Peyer's patch (tissue), 4 donors: Measurements from ENCODE around the gene TPTE2. TPM values are rescaled to one million over a fixed set of nuclear protein-coding genes. Genes with fewer than 3 reads are reported as not detected.
"Not testable (repeated sequence)": the region's sequence is repeated elsewhere in the genome, so short reads cannot be mapped to it uniquely, and the experiment has no call there.

Experiments used
- DNase-seq, 3 donors: peaks; one replicate each; pipeline ENCODE4 v3.0.0-alpha.2; 2017 to 2019
- H3K27ac ChIP-seq, 4 donors: fragments of 200-600 bp; sonication (generic); one replicate each; pipeline ENCODE4 v1.5.1; 2016 to 2019
- H3K27me3 ChIP-seq, 2 donors: fragments of 200-600 bp; sonication (generic); one replicate each; pipeline ENCODE4 v1.5.1; 2019
- H3K36me3 ChIP-seq, 3 donors: fragments of 200-600 bp; sonication (generic); one replicate each; pipeline ENCODE4 v1.5.1; 2016 to 2019
- H3K4me1 ChIP-seq, 4 donors: fragments of 200-600 bp; sonication (generic); one replicate each; pipeline ENCODE4 v1.5.1; 2016 to 2019
- H3K4me3 ChIP-seq, 4 donors: fragments of 200-600 bp; sonication (generic); 1 replicate in 3 of 4; 2 replicates in 1 of 4; pipeline ENCODE4 v1.5.1; 2016 to 2019; ENCODE audit warnings: mild to moderate bottlenecking in 1 of 4
- H3K9me3 ChIP-seq, 4 donors: fragments of 200-600 bp; sonication (generic); one replicate each; pipeline ENCODE4 v1.5.1; 2016 to 2019; ENCODE audit warnings: mild to moderate bottlenecking in 1 of 4
- CTCF ChIP-seq, 6 experiments: fragments of 450-650 bp in 4 of 6; fragments of 200-600 bp in 2 of 6; sonication (generic) in 1 of 6; IDR thresholded peaks; one replicate each; pipeline ENCODE4 v1.5.1; 2017 to 2019; ENCODE audit warnings: antibody characterized with exemption in 6 of 6, mild to moderate bottlenecking in 3 of 6, moderate library complexity in 1 of 6
- POLR2A ChIP-seq, 2 donors: fragments of 450-650 bp; IDR thresholded peaks; one replicate each; pipeline ENCODE4 v1.5.1; 2017; ENCODE audit warnings: antibody characterized with exemption in 2 of 2, mild to moderate bottlenecking in 2 of 2, moderate library complexity in 2 of 2
- total RNA-seq, 4 donors: library from RNA; depleted of rRNA; stranded (reverse); fragments of >200 nt; gene quantifications; one replicate each; pipeline ENCODE4 v1.1.0, GENCODE V29; 2016

Gene TPTE2
- total RNA-seq, 4 donors from 2014 or later, result not detected

GRCh38 chr13:19549245-19549644 is 12.1 kb downstream of the TPTE2 start:
- H3K4me3 ChIP-seq, H3K4me1 ChIP-seq, H3K27ac ChIP-seq, H3K9me3 ChIP-seq, H3K36me3 ChIP-seq, H3K27me3 ChIP-seq, DNase-seq: not testable (repeated sequence)

DNA sequence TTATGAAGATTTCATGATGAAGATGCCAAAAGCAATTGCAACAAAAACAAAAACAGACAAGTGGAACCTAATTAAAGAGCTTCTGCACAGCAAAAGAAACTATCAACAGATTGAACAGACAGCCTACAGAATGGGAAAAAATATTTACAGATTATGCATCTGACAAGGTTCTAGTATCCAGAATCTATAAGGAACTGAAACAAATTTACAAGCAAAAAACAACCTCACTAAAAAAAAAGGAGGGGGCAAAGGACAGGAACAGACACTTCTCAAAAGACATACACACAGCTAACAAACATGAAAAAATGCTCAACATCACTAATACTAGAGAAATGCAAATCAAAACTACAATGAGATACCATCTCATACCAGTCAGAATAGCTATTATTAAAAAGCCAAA is 35.7 kb downstream of the TPTE2 start:
- H3K4me1 ChIP-seq, H3K4me3 ChIP-seq, DNase-seq, H3K36me3 ChIP-seq, H3K27ac ChIP-seq, H3K27me3 ChIP-seq, H3K9me3 ChIP-seq: not testable (repeated sequence)

DNA sequence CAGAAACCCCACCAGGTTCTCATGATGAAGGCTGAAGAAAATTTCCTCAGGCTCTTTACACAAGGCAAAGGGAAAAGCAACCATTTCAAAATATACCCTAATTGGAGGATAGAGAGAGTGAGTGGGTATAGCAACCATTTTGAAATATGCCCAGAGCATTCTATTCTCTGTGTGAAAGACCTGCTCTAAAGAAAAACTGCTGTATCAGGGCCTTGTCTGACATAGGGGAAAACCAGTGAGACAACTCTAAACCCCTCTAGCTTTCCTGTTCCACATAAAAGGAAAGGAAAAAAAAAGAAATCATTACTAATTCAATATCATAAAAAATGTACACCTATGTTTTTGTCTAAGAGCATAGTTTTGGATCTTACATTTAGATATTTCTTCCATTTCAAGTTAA is 42.3 kb downstream of the TPTE2 start:
- TF ChIP-seq POLR2A (IDR thresholded peaks at IDR 0.05) (no peak), CTCF (IDR thresholded peaks at IDR 0.05) (no peak)
- no peaks in the 10 kb centered on the region for H3K4me1 ChIP-seq
- no peak overlapping the region for H3K27ac ChIP-seq
- no peak overlapping the region for H3K4me3 ChIP-seq
- no peaks in the 10 kb centered on the region for H3K27me3 ChIP-seq
- H3K36me3 ChIP-seq, result no peaks in the 10 kb centered on the region
- DNase-seq, result no peak
- no peaks in the 10 kb centered on the region for H3K9me3 ChIP-seq

DNA sequence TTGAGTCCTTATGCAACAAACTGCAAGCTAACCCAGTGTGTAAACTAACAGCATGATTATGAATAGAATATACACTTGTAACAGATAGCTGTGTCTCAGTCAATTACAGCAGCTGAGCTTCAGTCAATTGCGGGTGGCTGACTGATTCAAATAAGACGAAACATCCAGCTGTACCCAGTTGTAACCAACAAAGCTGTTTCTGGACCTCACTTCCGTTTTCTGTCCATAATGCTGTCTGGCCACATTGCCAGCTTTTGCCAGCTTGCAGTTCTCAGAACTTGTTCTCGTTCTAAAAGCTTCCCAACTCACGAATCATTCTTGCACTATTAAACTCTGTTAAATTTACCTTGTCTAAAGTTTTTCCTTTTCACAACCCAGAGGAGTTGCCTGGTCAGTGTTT is 53.7 kb downstream of the TPTE2 start:
- not testable (repeated sequence) for H3K27ac ChIP-seq, H3K4me3 ChIP-seq, H3K36me3 ChIP-seq, H3K4me1 ChIP-seq, H3K9me3 ChIP-seq, DNase-seq, H3K27me3 ChIP-seq

- not testable (repeated sequence) for H3K27ac ChIP-seq, DNase-seq, H3K27me3 ChIP-seq, H3K9me3 ChIP-seq, H3K4me1 ChIP-seq, H3K36me3 ChIP-seq, H3K4me3 ChIP-seq
Observed at GRCh38 chr13:19460126-19460525, 101.2 kb downstream of the TPTE2 start.

DNA sequence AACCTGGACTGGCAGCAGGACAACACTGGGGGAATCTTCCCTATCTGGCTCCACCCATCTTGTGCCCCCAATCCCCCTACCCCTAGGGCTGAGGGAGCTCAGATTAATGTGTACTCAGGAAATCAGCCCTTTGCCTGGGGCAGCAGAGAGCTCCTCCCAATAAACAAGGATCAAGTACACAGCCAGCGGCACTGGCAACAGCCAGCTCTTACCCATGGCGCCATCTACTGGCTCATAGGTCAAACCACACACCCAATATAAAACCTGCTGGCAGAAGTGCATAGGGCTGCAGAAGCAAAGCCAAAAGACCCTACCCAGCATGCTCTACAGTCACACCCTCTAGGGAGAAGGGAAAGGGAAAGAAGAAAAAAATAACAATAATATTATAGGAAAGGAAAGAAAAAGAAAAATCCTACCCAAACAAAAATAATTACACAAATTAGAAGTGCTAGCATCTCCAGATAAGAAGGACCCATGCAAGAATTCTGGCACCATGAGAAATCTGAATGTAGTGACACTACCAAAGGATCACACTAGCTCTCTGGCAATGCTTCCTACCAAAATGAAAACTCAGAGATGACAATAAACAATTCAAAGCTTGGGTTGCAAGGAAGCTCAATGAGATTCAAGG is 122.2 kb downstream of the TPTE2 start:
- not testable (repeated sequence) for H3K4me1 ChIP-seq, H3K36me3 ChIP-seq, H3K27me3 ChIP-seq, DNase-seq, H3K27ac ChIP-seq, H3K4me3 ChIP-seq, H3K9me3 ChIP-seq

DNA sequence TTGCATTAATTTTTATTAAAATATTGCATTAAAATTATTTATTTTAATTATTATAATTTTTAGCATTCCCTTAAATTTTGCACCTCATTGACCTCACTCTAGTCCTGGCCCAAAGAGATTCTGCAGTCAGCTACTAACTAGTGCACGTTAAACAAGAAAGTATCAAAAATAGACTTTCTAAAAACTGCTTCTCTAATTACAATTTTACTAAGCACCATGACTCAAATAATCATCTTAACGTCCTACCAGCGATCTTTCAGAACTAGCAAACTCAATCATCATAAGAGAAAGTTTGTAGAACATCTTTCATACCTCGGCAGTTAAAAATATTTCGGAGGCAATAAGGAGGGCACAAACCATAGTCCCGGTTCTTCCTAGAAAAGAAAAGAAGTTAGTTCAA is 123.6 kb downstream of the TPTE2 start:
- not testable (repeated sequence) for H3K27ac ChIP-seq, H3K4me1 ChIP-seq, DNase-seq, H3K27me3 ChIP-seq, H3K9me3 ChIP-seq, H3K4me3 ChIP-seq, H3K36me3 ChIP-seq

DNA sequence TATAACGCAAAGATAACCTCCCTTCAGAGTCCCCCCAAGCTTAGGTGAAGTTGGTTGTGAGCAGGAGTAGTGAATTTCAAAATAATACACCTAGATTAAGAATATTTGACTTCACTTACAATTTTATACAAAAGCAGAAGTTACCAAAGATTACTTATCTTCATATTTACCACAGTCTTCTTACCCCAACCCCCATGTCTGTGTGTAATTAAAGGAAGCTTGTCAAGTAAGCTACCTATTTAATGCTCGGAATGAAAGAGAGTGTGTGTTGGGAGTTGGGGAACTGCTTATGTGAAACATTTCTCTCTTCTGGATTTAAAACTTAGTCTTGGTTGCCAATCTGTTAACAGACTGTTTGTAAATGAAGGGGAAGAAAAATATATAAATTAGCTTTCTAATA is 139.1 kb downstream of the TPTE2 start:
- H3K36me3 ChIP-seq, H3K4me1 ChIP-seq, H3K27ac ChIP-seq, H3K4me3 ChIP-seq, H3K27me3 ChIP-seq, DNase-seq, H3K9me3 ChIP-seq: not testable (repeated sequence)

GRCh38 chr13:19412494-19412893 is 148.8 kb downstream of the TPTE2 start:
- not testable (repeated sequence) for H3K27me3 ChIP-seq, H3K9me3 ChIP-seq, DNase-seq, H3K4me1 ChIP-seq, H3K27ac ChIP-seq, H3K4me3 ChIP-seq, H3K36me3 ChIP-seq

- not testable (repeated sequence) for H3K36me3 ChIP-seq, DNase-seq, H3K27me3 ChIP-seq, H3K9me3 ChIP-seq, H3K27ac ChIP-seq, H3K4me3 ChIP-seq, H3K4me1 ChIP-seq
Observed at GRCh38 chr13:19382746-19383511, 178.4 kb downstream of the TPTE2 start.
